ENCODE results near the gene MKNK2.

The MKNK2 gene

DNA sequence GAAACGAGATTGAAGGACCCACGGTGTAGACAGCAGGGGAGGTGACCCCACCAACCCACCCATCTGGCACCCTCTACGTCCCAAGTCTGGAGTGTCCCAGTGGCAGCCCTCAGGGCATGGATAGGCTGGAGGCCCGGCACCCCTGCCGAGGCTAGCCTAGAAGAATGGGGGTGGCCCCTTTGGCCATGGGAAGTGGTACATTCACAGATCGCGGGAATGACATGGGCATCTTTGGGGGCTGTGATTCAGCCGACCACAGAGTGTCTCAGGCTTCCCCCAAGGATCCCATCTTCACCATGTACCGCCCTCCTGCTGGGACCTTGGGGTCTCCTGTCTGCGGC is 11.3 kb upstream of the MKNK2 start:
- WGBS (ENCODE audit: insufficient coverage): 73% methylated on average over 7 of the region's 10 CpGs
- POLR2A ChIA-PET: interaction anchor here (0.6 to 2.1 kb wide), 3 partner anchors 10 to 14 kb away, joined by 3 to 4 read pairs (median 3); partner anchors contain the start of gene MKNK2
- peak overlapping the region; percentile 89 to 95 for H3K27ac ChIP-seq (ENCODE audit: insufficient read depth in 1 of 2, low read depth in 1 of 2, low read length in 2 of 2, poor library complexity in 1 of 2, severe bottlenecking in 2 of 2)
- CTCF ChIA-PET: interaction anchor here (0.6 to 4.5 kb wide), 7 partner anchors 8 to 39 kb away, joined by 3 to 21 read pairs (median 4); partner anchors contain the start of gene MKNK2
- no peaks in the 10 kb centered on the region for H3K9me3 ChIP-seq (ENCODE audit: control extremely low read depth in 1 of 5, control insufficient read depth in 4 of 5, insufficient read depth in 2 of 5, low read depth in 1 of 5, low read length in 4 of 5)
- H3K4me1 ChIP-seq (ENCODE audit: control extremely low read depth in 1 of 4, control insufficient read depth in 4 of 4, insufficient read depth in 4 of 4, low read length in 3 of 4): peaks cover 2 to 52% (median 40%) of the 10 kb centered on the region in 4 experiments
- peak overlapping the region in 5 of 7 experiments; percentile 69 to 87 (median 80) for H3K4me3 ChIP-seq (ENCODE audit: control insufficient read depth in 1 of 7, extremely low read depth in 1 of 7, insufficient read depth in 4 of 7, low read depth in 2 of 7, low read length in 6 of 7)
- no peaks in the 10 kb centered on the region for H3K27me3 ChIP-seq (replicated peaks in 2 of 5; ENCODE audit: control insufficient read depth in 4 of 5, insufficient read depth in 5 of 5, low read length in 4 of 5)
- no peaks in the 10 kb centered on the region for H3K36me3 ChIP-seq (ENCODE audit: control insufficient read depth in 4 of 4, insufficient read depth in 4 of 4, low read length in 3 of 4)
- DNase-seq: no peak

DNA sequence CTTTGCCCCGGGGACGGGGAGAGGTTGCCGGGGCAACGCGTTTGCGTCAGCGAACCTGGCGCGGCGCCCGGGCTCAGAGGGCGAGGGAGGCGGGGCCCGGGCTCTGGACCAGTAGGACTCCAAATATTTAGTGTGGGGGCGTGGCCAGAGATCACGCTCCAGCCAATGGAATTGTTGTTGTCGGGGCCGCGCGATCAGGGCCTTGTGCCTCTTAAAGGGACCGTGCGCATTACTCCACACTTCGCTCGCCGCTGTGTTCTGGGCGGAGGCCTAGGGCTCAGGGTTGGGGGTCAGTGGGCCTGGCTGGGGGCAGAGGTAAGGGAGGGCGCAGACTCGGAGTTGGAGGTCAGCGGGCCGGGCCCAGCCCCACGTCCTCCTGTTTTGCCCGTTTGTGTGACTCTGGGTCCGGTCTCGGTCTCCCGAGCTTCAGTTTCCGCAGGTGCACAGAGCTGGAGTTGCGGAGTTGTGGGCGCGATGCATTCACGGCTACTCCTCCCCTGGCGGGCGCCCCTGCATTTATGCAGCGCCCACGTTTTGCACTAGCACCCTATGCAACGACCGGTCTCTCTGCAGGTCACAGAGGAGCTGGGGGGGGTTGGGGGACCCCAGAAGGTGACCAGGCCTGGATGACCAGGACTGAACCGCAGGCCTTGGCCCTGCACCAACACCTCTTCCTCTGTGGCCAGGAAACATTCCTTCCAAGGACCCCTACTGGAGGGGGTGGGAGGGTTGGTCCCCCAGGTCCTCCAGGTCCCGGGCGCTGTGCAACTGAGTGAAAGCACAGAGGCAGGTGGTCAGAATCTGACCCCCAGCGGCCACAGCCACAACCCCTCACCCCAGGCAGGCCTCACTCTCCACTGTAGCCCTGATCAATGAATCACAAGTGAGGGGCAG is 10.7 kb upstream of the MKNK2 start:
- Histone ChIP-seq H3K27me3 (replicated peaks in 2 of 5; ENCODE audit: control insufficient read depth in 4 of 5, insufficient read depth in 5 of 5, low read length in 4 of 5) (no peaks in the 10 kb centered on the region), H3K27ac (ENCODE audit: insufficient read depth in 1 of 2, low read depth in 1 of 2, low read length in 2 of 2, poor library complexity in 1 of 2, severe bottlenecking in 2 of 2) (peak overlapping the region; percentile 89 to 95), H3K4me3 (ENCODE audit: control insufficient read depth in 1 of 7, extremely low read depth in 1 of 7, insufficient read depth in 4 of 7, low read depth in 2 of 7, low read length in 6 of 7) (peak overlapping the region; percentile 60 to 87 (median 74)), H3K9me3 (ENCODE audit: control extremely low read depth in 1 of 5, control insufficient read depth in 4 of 5, insufficient read depth in 2 of 5, low read depth in 1 of 5, low read length in 4 of 5) (no peaks in the 10 kb centered on the region), H3K36me3 (ENCODE audit: control insufficient read depth in 4 of 4, insufficient read depth in 4 of 4, low read length in 3 of 4) (no peaks in the 10 kb centered on the region), H3K4me1 (ENCODE audit: control extremely low read depth in 1 of 4, control insufficient read depth in 4 of 4, insufficient read depth in 4 of 4, low read length in 3 of 4) (peaks cover 2 to 57% (median 46%) of the 10 kb centered on the region in 4 experiments)
- 1% methylated on average over 41 of the region's 50 CpGs for WGBS (ENCODE audit: insufficient coverage)
- POLR2A ChIA-PET: interaction anchor here (0.6 to 1.0 kb wide), 3 partner anchors 8 to 15 kb away, joined by 3 read pairs; no protein-coding TSS in a partner anchor
- peak; percentile 98 to 99 (median 99) for DNase-seq
- CTCF ChIA-PET: interaction anchor here (1.2 to 4.5 kb wide), 3 partner anchors 8 to 29 kb away, joined by 3 to 21 read pairs (median 4); partner anchors contain the start of gene MKNK2

DNA sequence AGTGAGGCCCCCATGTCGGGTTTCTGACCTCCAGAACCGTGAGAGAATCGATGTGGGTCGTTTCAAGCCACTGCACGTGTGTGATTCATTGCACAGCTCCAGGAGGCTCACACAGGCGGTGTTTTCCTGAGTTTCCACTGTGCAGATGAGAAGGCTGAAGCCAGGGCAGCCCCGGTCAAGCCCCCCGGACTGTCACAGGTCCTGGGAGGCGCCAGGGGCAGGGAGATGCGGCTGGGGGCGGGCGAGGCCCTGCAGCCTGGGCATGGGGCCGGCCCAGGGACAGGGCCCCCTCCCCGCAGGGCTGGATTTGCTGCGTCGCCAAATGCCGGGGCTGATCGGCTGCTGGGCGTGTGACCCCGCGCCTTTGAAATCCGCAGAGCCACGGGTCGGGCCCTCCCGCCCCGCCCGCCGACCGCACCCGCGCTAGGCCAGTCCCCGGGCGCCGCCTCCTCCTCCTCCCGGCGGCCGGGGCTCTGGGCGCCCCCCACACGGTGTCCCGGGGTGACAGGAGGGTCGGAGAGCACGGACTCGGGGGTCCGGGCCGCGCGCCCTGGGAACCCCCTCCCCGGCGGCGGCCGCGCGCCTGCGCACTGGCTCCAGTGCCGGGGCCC is 9.9 kb upstream of the MKNK2 start:
- Histone ChIP-seq H3K9me3 (ENCODE audit: control extremely low read depth in 1 of 5, control insufficient read depth in 4 of 5, insufficient read depth in 2 of 5, low read depth in 1 of 5, low read length in 4 of 5) (no peaks in the 10 kb centered on the region), H3K4me1 (ENCODE audit: control extremely low read depth in 1 of 4, control insufficient read depth in 4 of 4, insufficient read depth in 4 of 4, low read length in 3 of 4) (peaks cover 2 to 63% (median 52%) of the 10 kb centered on the region in 4 experiments), H3K27ac (ENCODE audit: insufficient read depth in 1 of 2, low read depth in 1 of 2, low read length in 2 of 2, poor library complexity in 1 of 2, severe bottlenecking in 2 of 2) (peak overlapping the region; percentile 89 to 95), H3K36me3 (ENCODE audit: control insufficient read depth in 4 of 4, insufficient read depth in 4 of 4, low read length in 3 of 4) (no peaks in the 10 kb centered on the region), H3K4me3 (ENCODE audit: control insufficient read depth in 1 of 7, extremely low read depth in 1 of 7, insufficient read depth in 4 of 7, low read depth in 2 of 7, low read length in 6 of 7) (peak overlapping the region; percentile 43 to 87 (median 74)), H3K27me3 (replicated peaks in 2 of 5; ENCODE audit: control insufficient read depth in 4 of 5, insufficient read depth in 5 of 5, low read length in 4 of 5) (no peaks in the 10 kb centered on the region)
- POLR2A ChIA-PET: interaction anchor here (0.7 to 1.0 kb wide), 2 partner anchors 9 kb away, joined by 3 read pairs; no protein-coding TSS in a partner anchor
- WGBS (ENCODE audit: insufficient coverage): 0% methylated on average over 44 of the region's 55 CpGs
- DNase-seq: peak; percentile 63 to 87 (median 83)
- CTCF ChIA-PET: interaction anchor here (1.2 to 4.5 kb wide), 3 partner anchors 9 to 30 kb away, joined by 3 to 21 read pairs (median 4); partner anchors contain the start of gene MKNK2

DNA sequence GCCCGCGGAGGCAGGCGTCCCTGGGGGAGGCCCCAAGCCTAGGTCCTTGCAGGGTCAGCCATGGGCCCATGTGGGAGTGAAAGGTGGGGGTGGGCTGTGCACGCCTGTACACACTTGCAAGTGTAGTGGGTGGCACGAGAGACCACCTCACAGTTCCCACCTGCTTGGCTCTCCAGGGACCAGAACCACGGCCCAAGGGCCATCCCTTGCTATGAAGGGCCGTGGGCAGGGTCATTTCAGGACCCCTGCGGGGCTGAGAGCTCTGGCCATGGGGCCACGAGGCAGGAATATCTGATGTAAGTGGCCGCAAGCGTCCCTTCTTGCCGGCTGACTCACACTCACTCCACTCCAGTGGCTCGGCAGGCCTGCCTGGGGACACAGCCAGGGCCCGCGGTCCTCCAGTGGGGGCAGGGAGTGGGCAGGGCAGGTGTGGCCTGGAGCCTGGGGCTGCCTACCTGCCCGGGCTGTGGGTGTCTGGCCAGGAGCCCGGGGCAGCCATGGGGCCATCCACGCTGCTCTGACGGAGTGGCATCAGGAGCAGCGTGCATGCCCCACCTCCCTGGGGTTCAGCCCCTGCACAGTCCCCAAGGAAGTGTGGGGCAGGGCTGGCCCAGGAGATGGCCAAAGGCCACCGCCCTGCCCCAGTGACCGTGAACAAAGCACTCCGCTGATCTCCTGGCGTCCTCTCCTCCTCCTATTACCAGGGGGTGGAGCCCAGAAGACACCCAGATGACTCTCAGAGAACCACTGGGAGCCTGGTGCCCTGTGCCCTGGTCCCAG is 8.6 kb upstream of the MKNK2 start:
- POLR2A ChIA-PET: interaction anchor here (1.1 kb wide), 1 partner anchor 8 kb away, joined by 4 read pairs; no protein-coding TSS in a partner anchor
- peak overlapping the region in 1 of 2 experiments; percentile 95 for H3K27ac ChIP-seq (ENCODE audit: insufficient read depth in 1 of 2, low read depth in 1 of 2, low read length in 2 of 2, poor library complexity in 1 of 2, severe bottlenecking in 2 of 2)
- no peaks in the 10 kb centered on the region for H3K9me3 ChIP-seq (ENCODE audit: control extremely low read depth in 1 of 5, control insufficient read depth in 4 of 5, insufficient read depth in 2 of 5, low read depth in 1 of 5, low read length in 4 of 5)
- WGBS (ENCODE audit: insufficient coverage): 99% methylated on average over 23 of the region's 24 CpGs
- H3K4me1 ChIP-seq (ENCODE audit: control extremely low read depth in 1 of 4, control insufficient read depth in 4 of 4, insufficient read depth in 4 of 4, low read length in 3 of 4): peaks cover 2 to 71% (median 57%) of the 10 kb centered on the region in 4 experiments
- DNase-seq: no peak
- no peaks in the 10 kb centered on the region for H3K36me3 ChIP-seq (ENCODE audit: control insufficient read depth in 4 of 4, insufficient read depth in 4 of 4, low read length in 3 of 4)
- peak overlapping the region in 2 of 7 experiments; percentile 80 to 87 for H3K4me3 ChIP-seq (ENCODE audit: control insufficient read depth in 1 of 7, extremely low read depth in 1 of 7, insufficient read depth in 4 of 7, low read depth in 2 of 7, low read length in 6 of 7)
- CTCF ChIA-PET: interaction anchor here (1.7 to 4.5 kb wide), 2 partner anchors 7 to 9 kb away, joined by 3 to 21 read pairs; partner anchors contain the start of gene MKNK2
- H3K27me3 ChIP-seq (replicated peaks in 2 of 5; ENCODE audit: control insufficient read depth in 4 of 5, insufficient read depth in 5 of 5, low read length in 4 of 5): no peaks in the 10 kb centered on the region

DNA sequence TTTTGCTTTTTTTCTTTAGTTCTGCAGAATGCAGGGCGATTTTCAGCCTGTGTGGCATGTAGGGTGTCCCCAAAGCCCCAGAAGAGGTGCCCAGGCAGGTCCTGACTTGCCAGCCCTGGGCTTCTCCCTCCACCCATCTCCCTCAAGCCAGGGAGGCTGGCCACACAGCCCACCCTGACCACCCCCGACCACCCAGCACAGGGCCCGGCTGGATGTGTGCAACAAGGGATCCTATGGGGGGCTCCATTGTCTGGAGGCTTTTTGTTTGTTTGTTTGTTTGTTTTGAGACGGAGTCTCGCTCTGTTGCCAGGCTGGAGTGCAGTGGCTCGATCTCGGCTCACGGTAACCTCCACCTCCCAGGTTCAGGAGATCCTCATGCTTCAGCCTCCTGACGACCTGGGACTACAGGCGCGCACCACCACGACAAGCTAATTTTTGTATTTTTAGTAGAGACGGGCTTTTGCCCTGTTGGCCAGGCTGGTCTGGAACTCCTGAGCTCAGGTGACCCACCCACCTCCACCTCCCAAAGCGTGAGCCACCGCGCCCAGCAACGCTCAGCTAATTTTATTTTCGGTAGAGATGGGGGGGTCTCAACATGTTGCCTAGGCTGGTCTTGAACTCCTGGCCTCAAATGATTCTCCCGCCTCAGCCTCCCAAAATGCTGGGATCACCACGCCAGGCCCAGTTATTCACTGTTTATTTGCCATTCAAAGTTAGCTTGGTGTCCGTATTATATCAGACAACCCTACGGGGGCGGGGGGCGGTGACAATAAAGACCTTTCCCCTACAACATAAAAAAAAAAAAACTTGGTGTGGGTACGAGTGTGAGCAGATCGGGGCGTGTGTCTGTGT is 7.8 kb upstream of the MKNK2 start:
- CTCF ChIA-PET: interaction anchor here (0.9 to 1.7 kb wide), 2 partner anchors 10 to 39 kb away, joined by 3 read pairs; no protein-coding TSS in a partner anchor
- no peaks in the 10 kb centered on the region for H3K27me3 ChIP-seq (replicated peaks in 2 of 5; ENCODE audit: control insufficient read depth in 4 of 5, insufficient read depth in 5 of 5, low read length in 4 of 5)
- no peaks in the 10 kb centered on the region for H3K9me3 ChIP-seq (ENCODE audit: control extremely low read depth in 1 of 5, control insufficient read depth in 4 of 5, insufficient read depth in 2 of 5, low read depth in 1 of 5, low read length in 4 of 5)
- no peaks in the 10 kb centered on the region for H3K36me3 ChIP-seq (ENCODE audit: control insufficient read depth in 4 of 4, insufficient read depth in 4 of 4, low read length in 3 of 4)
- WGBS (ENCODE audit: insufficient coverage): 94% methylated on average over 15 of the region's 27 CpGs
- POLR2A ChIA-PET: interaction anchor here (1.0 kb wide), 1 partner anchor 16 kb away, joined by 4 read pairs; no protein-coding TSS in a partner anchor
- no peak overlapping the region for H3K4me3 ChIP-seq (ENCODE audit: control insufficient read depth in 1 of 7, extremely low read depth in 1 of 7, insufficient read depth in 4 of 7, low read depth in 2 of 7, low read length in 6 of 7)
- peaks cover 2 to 71% (median 57%) of the 10 kb centered on the region in 4 experiments for H3K4me1 ChIP-seq (ENCODE audit: control extremely low read depth in 1 of 4, control insufficient read depth in 4 of 4, insufficient read depth in 4 of 4, low read length in 3 of 4)
- peak overlapping the region in 1 of 2 experiments; percentile 95 for H3K27ac ChIP-seq (ENCODE audit: insufficient read depth in 1 of 2, low read depth in 1 of 2, low read length in 2 of 2, poor library complexity in 1 of 2, severe bottlenecking in 2 of 2)
- no peak for DNase-seq
